ENCODE data around the gene OR2T4. TPM values are rescaled to one million over a fixed set of nuclear protein-coding genes. Genes with fewer than 3 reads are reported as not detected.

The OR2T4 gene, protein sequence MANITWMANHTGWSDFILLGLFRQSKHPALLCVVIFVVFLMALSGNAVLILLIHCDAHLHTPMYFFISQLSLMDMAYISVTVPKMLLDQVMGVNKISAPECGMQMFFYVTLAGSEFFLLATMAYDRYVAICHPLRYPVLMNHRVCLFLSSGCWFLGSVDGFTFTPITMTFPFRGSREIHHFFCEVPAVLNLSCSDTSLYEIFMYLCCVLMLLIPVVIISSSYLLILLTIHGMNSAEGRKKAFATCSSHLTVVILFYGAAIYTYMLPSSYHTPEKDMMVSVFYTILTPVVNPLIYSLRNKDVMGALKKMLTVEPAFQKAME
- not detected in 2 replicates for total RNA-seq (2022)
- not detected for Bru-seq, nascent RNA
- BruChase-seq, experiment 1, labeled RNA remaining after a 2-hour chase = not detected
- BruChase-seq, experiment 2, labeled RNA remaining after a 6-hour chase = not detected
- long read RNA-seq = 0 reads

DNA sequence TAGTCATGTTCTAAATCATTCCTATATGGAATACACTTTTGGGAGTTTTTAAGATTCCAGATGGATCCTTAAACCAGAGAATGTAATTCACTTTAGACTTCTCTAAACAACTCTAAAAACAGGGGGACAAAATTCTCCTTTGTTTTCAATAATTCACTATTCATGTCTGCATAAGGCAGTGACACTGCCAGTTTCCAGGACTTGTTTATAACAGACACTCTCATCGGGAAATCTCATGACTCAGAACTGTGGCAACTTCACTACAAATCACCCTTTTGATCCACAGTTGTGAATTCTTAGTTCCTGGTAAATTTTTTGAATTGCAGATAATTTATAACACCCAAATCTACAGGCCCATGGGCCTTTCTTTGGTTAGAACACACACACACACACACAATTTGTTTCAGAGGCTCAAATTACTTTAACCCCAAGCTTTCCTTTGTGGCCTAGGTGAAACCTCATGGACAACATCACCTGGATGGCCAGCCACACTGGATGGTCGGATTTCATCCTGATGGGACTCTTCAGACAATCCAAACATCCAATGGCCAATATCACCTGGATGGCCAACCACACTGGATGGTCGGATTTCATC is at the start of gene OR2T4:
OR2T4 (plus strand) TSS at position 545 of the 595 bp plus-strand sequence; CDS start at position 545, 0 bp downstream.
- no peaks in the 10 kb centered on the region for H3K9me3 ChIP-seq
- H3K36me3 Mint-ChIP-seq (ENCODE audit: insufficient read depth, unreplicated experiment) = no peaks in the 10 kb centered on the region
- intact Hi-C loops (cut with micrococcal nuclease; ENCODE audit: unreplicated experiment) = no loop called here

DNA sequence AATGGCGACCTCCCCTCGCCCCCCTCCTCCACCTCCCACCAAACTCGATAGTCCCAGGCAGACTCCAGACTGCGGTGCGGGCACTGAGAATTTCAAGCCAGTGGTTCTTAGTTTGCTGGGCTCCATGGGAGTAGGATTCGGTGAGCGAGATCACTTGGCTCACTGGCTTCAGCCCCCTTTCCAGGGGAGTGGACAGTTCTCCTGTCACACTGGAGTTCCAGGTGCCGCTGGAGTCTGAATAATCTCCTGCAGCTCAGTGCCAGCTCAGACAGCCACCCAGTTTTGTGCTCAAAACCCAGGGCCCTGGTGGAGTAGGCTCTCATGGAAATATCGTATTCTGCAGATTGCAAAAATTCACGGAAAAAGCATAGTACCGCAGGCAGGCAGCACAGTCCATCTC is 44.7 kb upstream of the OR2T4 start:
- POLR2A ChIA-PET = no interaction called here

More for the DNA sequence above, at the start of gene OR2T4:
- CTCF ChIA-PET = no interaction called here
- TF ChIP-seq CTCF (IDR thresholded peaks at IDR 0.05; ENCODE audit: insufficient read depth in 1 of 2, low read depth in 1 of 2, low read length in 1 of 2, severe bottlenecking in 1 of 2, unreplicated experiment in 1 of 2) = no peak
- POLR2A ChIA-PET = no interaction called here
- no TSS peak for BruUV-seq (replicated peaks)
- no peak within 1 kb of the TSS for H3K4me3 ChIP-seq (ENCODE audit: low read depth, low read length)
- Mint-ChIP-seq H3K9me3 (ENCODE audit: unreplicated experiment) (peaks cover 12% of the 10 kb centered on the region), H3K4me3 (ENCODE audit: unreplicated experiment) (no peak within 1 kb of the TSS), H3K27me3 (ENCODE audit: insufficient read depth, unreplicated experiment) (no peaks in the 10 kb centered on the region), H3K4me1 (ENCODE audit: low read depth, unreplicated experiment) (no peaks in the 10 kb centered on the region), H3K27ac (ENCODE audit: unreplicated experiment) (no peak within 1 kb of the TSS)
- H3K4me1 ChIP-seq = no peaks in the 10 kb centered on the region
- no peaks in the 10 kb centered on the region for H3K36me3 ChIP-seq (ENCODE audit: control insufficient read depth, insufficient read depth, low read length)
- no peaks in the 10 kb centered on the region for H3K27me3 ChIP-seq (replicated peaks; ENCODE audit: control insufficient read depth, insufficient read depth, low read length)
- no peak for DNase-seq

DNA sequence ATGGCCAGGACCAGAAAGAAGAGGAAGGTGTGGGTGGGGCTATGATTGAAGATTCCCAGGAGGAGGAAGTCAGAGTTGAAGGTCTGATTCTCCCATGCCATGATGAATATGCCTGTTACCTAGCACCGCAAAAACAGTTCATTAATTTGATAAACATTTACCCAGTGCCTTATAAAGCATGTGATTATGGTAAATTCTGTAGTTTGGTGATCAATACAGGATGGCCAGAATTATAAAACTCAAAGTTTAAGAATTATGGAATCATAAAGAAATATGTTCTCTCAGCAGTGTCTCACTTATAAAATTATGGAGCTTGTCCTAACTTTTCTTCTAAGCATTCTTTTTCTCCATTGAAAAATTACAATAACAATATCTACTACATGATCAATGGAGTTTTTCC is 37.0 kb upstream of the OR2T4 start, which contains the start of gene OR2M7:
OR2M7 (minus strand) TSS at position 101 of the 400 bp plus-strand sequence; CDS start at position 101, 0 bp downstream.
- DNase-seq = no peak
- TF ChIP-seq CTCF (IDR thresholded peaks at IDR 0.05; ENCODE audit: insufficient read depth in 1 of 2, low read depth in 1 of 2, low read length in 1 of 2, severe bottlenecking in 1 of 2, unreplicated experiment in 1 of 2) = no peak
- ChIA-PET POLR2A (no interaction called here), CTCF (no interaction called here)
- Histone ChIP-seq H3K27me3 (replicated peaks; ENCODE audit: control insufficient read depth, insufficient read depth, low read length) (no peaks in the 10 kb centered on the region), H3K36me3 (ENCODE audit: control insufficient read depth, insufficient read depth, low read length) (no peaks in the 10 kb centered on the region), H3K4me1 (no peaks in the 10 kb centered on the region), H3K9me3 (no peaks in the 10 kb centered on the region), H3K4me3 (ENCODE audit: low read depth, low read length) (no peak within 1 kb of the TSS)
- no peaks in the 10 kb centered on the region for H3K36me3 Mint-ChIP-seq (ENCODE audit: insufficient read depth, unreplicated experiment)
- no peak within 1 kb of the TSS for H3K4me3 Mint-ChIP-seq (ENCODE audit: unreplicated experiment)
- no peak within 1 kb of the TSS for H3K27ac Mint-ChIP-seq (ENCODE audit: unreplicated experiment)
- H3K9me3 Mint-ChIP-seq (ENCODE audit: unreplicated experiment) = peaks cover 17% of the 10 kb centered on the region
- peaks cover 2% of the 10 kb centered on the region for H3K27me3 Mint-ChIP-seq (ENCODE audit: insufficient read depth, unreplicated experiment)
- H3K4me1 Mint-ChIP-seq (ENCODE audit: low read depth, unreplicated experiment) = no peaks in the 10 kb centered on the region
- no TSS peak for BruUV-seq (replicated peaks)
- intact Hi-C loops (cut with micrococcal nuclease; ENCODE audit: unreplicated experiment) = no loop called here

More for the DNA sequence above, 44.7 kb upstream of the OR2T4 start:
- Mint-ChIP-seq H3K4me3 (ENCODE audit: unreplicated experiment) (no peak overlapping the region), H3K9me3 (ENCODE audit: unreplicated experiment) (peaks cover 47% of the 10 kb centered on the region), H3K36me3 (ENCODE audit: insufficient read depth, unreplicated experiment) (no peaks in the 10 kb centered on the region), H3K27ac (ENCODE audit: unreplicated experiment) (no peak overlapping the region), H3K27me3 (ENCODE audit: insufficient read depth, unreplicated experiment) (no peaks in the 10 kb centered on the region), H3K4me1 (ENCODE audit: low read depth, unreplicated experiment) (no peaks in the 10 kb centered on the region)
- no peaks in the 10 kb centered on the region for H3K4me1 ChIP-seq
- DNase-seq = no peak
- peaks cover 14% of the 10 kb centered on the region; the same call in 1 of the 2 replicates for H3K9me3 ChIP-seq
- no peak overlapping the region for H3K4me3 ChIP-seq (ENCODE audit: low read depth, low read length)
- CTCF ChIA-PET = no interaction called here
- no peaks in the 10 kb centered on the region for H3K36me3 ChIP-seq (ENCODE audit: control insufficient read depth, insufficient read depth, low read length)
- H3K27me3 ChIP-seq (replicated peaks; ENCODE audit: control insufficient read depth, insufficient read depth, low read length) = no peaks in the 10 kb centered on the region
- TF ChIP-seq CTCF (IDR thresholded peaks at IDR 0.05; ENCODE audit: insufficient read depth in 1 of 2, low read depth in 1 of 2, low read length in 1 of 2, severe bottlenecking in 1 of 2, unreplicated experiment in 1 of 2) = no peak
- intact Hi-C loops (cut with micrococcal nuclease; ENCODE audit: unreplicated experiment) = no loop called here
- BruUV-seq (replicated peaks) = no TSS peak
